NOMO-1 treated with dmso at 0.1 percent for 144 hours (cell line): ENCODE measurements around the gene CIC.

Experiments
- DNase-seq: peaks from one replicate; lab custom pipeline; 2025; ENCODE audit not compliant: unreplicated experiment; lab: John Stamatoyannopoulos, UW

CIC gene

DNA sequence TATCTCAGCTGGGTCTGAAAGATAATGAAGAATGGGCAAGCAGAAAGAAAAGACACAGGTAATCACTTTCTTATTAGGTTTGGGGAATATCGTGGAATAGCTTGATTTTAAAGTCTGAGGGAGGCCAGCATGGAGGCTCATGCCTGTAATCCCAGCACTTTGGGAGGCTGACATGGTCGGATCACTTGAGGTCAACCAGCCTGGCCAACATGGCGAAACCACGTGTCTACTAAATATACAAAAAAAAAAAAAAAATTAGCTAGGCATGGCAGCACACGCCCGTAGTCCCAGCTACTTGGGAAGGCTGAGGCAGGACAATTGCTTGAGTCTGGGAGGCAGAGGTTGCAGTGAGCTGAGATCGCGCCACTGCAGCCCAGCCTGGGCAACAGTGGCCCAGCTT, 34.8 kb downstream of the CIC start:
- no peak for DNase-seq

DNA sequence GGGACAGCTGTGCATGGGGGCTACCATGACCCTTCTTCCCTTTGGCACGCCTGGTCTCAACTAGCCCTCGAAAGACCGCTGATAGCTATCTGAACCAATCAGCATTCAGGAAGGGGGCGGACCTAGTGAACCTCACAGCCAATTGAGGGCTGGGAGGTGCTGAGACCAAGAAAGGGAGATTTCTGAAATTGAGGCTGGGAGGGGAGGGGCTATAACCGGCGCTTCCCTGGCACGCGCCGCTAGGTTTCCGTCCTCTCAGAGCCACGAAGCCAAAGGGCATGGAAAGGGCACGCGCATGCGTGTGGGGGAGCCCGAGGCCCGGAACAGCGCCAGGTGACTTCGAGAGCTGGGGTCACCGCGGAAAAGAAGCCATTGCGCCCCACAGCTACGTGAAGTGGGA, 37.6 kb downstream of the CIC start:
- no peak for DNase-seq

DNA sequence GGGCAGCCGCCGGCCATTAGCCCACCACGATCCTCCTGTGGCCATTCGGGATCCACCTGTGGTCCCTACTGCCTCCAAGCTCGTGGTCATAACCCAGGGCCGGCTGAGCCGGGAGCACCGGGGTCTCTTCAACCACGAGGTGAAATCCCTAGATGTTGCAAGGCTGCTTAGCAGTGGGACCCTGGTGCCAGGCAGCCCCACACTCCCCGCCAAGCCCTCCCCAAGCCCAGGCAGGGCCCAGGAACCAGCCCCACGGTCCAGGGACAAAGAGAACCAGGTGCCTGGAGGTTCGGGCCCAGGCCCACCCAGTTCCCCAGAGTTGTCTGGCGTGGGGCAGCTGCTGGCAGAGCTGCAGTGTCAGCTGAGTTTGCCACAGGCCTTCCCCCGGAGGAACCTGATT, 40.6 kb downstream of the CIC start:
- DNase-seq: no peak

DNA sequence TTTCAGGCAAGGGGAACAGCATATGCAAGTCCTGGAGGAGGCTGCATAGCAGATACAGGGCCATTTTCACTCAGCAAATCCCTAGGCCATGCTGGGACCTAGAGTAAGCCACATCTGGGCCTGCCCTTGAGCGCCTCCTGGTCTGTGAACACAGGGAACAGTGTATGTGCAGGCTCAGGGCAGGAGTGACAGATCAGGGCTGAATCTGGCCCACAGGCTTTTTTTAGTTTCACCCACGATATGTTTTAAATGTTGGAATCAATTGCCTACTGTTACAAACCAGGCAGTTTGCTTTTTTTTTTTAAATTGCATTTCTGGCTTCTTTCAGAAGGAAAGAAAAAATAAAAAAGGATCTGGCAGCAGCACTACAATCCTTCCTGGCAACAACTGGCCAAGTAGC, 42.6 kb downstream of the CIC start:
- DNase-seq: no peak

DNA sequence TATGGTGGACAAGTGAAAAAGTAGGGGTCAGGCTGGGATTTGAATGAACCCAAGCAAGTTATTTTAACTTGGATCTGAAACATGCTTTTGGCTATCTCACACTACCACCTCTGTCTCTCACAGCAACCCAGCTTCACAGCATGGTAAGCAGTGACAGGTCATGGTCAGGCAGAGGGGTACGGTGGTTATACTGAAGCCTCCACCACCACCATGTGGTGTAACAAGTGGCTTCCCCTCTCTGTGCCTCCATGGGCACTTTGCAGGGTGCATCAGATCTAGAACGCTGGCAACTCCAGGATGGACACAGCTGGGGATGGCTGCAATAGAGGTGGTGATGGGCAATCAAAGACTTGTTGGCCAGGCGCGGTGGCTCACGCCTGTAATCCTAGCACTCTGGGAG, 43.3 kb downstream of the CIC start:
- DNase-seq: no peak

DNA sequence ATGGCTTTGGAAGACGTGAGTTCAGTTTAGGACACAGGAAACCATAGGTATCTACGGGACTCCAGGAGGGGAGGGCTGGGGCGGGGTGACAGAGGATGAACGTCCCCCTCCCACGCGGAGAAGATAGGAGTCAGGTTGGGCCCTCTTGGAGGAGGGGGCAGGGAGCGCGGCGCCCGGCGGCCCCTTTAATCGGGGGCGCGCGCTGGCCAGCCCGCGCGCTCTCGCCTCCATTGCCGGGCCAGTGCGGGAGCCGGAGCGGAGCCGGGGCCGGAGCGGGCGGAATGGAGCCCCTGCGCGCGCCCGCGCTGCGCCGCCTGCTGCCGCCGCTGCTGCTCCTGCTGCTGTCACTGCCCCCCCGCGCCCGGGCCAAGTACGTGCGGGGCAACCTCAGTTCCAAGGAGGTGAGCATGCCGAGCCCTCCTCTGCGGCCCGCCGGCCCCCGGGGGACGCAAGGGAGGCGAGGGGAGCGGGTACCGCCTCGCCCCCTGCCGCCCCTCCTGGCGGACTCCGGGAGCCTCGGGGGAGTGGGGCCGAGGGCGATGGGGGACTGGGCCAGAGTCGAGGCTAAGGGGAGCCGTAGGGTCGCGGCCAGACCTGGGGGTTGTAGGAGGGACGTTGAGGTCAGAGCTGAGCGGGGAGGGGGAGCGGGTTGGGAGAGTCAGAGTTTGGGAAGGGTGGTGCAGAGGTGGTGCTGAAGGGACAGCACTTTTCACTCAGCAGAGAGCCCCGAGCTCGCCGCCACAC, 44.2 kb downstream of the CIC start, which contains the start of gene TMEM145:
TMEM145 (plus strand) TSS at position 214 of the 744 bp plus-strand sequence; CDS start at position 282, 68 bp downstream.
- peak; percentile 24 for DNase-seq

DNA sequence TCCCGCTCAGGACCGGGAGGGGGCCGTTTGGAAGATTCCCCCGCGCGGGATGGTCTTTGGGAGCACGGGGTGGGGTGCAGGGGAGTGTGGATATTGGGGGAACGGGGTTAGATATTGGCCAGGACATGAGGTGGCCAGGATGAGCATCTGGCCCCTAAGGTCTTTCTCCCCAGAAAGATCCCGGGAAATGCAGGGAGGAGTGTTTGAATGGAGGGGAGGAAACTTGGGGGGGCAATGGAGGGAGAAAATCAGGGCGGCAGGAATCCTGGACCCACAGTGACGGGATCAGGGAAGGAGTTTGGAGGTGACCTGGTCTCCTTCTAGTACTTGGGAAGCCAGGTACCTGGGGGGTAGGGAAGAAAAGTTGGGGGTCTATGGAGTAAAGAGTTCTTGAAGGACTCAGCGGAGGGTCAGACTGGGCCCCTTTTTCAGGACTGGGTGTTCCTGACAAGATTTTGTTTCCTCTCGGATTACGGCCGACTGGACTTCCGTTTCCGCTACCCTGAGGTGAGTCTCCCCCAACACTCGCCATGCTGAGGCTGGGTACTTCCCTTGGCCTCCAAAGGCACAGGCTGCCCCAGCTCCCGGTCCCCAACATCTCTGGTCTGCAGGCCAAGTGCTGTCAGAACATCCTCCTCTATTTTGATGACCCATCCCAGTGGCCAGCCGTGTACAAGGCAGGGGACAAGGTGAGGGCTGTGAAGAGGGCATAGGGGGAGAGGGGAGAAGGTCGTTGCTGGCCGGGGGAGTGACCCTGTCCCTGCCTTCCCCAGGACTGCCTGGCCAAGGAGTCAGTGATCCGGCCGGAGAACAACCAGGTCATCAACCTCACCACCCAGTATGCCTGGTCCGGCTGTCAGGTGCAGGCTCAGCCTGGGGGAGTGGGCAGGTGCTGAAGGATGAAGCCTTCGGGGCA, 45.0 kb downstream of the CIC start:
- DNase-seq: no peak

DNA sequence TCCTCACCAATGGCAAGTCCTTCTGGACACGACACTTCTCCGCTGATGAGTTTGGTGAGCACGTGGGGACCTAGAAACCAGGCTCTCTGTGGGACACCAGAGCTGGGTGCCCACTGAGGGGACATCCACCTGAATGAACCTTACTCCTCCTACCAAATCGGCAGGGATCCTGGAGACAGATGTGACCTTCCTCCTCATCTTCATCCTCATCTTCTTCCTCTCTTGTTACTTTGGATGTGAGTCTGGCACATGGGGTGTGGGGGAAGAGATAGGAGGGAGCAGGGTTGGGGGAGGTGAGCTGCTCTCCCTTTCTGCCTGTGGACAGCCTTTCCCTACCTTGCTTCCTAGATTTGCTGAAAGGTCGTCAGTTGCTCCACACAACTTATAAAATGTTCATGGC, 46.0 kb downstream of the CIC start:
- DNase-seq: no peak

DNA sequence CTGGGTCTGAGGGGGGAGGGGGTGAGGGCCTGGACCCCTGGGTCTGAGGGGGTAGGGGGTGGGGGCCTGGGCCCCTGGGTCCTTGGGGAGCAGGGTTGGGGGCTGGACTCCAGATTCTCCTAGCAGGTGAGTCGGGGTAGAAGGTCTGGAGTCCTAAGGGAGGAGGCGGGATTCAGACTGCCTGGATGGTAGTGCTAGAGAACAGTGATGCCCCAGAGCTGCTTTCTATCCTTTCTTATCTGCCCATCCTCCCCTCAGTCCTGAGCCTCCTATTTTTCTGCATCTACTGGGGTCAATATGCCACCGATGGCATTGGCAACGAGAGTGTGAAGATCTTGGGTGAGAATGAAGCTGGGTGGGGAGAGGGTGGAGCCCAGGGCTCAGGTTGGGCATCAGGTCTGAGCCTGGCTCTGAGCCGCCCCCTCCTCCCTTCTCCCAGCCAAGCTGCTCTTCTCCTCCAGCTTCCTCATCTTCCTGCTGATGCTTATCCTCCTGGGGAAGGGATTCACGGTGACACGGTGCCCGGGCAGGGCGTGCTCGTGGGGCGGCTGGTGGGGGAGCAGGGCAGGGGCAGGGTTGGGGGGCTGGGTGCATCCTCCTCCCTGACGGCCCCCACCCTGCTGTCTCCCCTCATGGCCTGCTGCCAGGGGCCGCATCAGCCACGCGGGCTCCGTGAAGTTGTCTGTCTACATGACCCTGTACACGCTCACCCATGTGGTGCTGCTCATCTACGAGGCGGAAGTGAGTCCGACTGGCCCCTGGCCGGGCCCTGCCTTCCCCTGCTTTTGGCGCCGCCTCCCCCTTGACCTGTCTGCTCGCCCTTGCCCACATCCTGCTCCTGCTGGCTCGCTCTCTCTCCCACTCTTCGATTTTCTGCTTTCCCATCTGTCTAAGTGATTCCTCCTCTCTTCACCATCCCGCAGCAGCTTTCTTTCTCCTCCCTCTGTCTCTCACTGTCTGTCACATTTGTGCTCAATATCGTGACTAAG, 47.5 kb downstream of the CIC start:
- peak; percentile 19 for DNase-seq

DNA sequence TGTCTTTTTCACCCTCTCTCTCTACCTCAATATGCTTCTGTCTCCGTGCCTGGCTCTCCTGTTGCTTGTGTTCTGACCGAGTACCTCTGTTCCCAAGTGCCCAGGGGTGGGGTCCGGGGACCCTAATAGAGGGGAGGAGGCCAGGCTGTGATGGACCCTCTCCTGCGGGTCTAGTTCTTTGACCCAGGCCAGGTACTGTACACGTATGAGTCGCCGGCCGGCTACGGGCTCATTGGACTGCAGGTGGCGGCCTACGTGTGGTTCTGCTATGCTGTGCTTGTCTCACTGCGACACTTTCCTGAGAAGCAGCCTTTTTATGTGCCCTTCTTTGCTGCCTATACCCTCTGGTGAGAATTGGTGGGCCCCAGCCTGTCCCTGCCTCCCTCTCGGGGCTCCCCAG, 48.5 kb downstream of the CIC start:
- DNase-seq: no peak

DNA sequence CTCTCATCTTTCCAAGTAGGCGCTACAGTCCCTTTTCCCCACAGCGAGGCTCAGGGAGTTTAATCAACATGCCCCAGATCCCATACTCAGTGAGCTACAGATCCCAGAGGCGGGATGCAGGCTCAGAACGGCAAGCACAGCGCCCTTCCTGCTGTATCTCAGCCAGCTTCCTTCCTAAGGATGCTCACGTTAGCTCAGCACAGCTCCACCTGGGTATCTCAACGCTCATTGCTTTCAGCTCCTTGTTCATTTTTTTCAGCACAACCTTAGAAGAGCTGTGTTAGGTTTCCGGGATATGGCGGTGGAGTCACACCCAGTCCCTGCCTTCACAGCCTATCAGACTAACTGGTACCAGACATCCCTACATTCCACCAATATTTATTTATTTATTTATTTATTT, 53.3 kb downstream of the CIC start:
- no peak for DNase-seq

DNA sequence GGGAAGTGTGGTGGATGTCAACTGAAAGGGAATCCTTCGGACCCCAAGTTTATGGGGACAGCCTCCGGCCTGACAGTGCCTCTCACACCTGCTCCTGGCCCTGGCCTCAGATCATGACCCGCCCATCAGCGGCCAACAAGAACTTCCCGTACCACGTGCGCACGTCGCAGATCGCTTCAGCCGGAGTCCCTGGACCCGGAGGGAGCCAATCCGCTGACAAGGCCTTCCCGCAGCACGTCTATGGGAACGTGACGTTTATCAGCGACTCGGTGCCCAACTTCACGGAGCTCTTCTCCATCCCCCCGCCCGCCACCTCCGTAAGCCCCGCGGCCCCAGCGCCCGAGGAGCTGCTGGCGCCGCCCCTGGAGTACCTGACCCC, 54.4 kb downstream of the CIC start:
- no peak for DNase-seq

DNA sequence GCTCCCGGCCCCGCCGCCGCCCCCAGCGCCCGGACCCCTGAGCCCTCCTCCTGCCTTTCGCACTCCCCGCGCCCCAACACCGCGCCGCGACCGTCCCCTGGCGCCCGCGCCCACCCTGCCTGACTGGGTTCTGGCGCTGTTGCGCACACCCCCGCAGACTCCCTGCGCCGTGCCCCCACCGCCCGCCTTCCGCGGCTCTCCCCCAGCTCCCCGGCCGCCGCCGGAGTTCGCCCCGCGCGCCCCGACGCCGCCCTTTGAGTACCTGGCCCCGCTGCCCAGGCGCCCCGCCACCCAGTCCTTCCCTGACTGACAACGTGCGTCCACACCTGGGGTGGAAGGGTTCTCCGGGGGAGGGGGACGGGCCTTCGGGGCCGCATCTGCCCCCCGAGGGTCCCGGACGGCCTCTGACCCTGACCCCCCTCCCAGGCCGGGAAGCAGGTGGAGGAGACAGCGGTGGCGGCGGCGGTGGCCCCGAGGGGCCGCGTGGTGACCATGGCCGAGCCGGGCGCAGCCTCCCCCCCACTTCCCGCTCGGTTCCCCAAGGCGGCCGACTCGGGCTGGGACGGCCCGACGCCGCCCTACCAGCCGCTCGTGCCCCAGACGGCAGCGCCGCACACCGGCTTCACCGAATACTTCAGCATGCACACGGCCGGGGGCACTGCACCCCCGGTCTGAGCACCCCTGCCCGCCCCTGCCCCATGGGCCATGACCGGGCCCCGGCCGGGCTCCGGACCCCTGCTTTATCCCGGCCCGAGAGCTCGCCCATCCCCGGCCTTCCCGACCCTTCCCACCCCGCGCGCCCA, 55.0 kb downstream of the CIC start:
- peak; percentile 29 for DNase-seq

DNA sequence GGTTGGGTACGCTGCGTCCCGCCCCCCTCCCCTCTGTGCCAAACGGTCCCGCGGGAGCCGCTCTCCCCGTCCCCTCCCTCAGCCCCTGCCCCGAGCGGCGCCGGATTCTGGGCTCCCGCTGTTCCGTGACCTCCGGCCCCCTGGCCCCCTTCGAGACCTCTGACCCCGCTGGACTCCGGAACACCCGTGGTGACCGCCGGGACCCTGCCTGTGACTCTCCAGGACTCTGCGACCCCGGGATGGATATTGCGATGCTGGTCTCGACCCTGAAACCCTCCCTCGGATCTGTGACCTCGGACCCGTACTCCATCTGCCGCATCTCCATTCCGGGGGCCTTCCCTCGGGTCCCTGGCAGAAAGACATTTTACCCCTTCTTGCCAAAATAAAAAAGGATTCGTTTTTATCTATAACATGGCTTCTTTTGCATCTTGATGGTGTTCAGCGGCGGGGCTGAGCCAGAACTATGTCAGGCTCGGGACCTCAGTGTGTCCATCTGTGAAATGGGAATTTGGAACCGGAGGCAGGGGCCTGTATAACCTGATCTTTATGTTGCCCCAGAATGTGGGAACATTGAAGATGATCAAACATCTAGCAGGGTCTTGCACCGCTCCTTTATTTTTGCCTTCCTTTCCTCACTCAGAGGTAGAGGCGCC, 55.7 kb downstream of the CIC start:
- DNase-seq: no peak

DNA sequence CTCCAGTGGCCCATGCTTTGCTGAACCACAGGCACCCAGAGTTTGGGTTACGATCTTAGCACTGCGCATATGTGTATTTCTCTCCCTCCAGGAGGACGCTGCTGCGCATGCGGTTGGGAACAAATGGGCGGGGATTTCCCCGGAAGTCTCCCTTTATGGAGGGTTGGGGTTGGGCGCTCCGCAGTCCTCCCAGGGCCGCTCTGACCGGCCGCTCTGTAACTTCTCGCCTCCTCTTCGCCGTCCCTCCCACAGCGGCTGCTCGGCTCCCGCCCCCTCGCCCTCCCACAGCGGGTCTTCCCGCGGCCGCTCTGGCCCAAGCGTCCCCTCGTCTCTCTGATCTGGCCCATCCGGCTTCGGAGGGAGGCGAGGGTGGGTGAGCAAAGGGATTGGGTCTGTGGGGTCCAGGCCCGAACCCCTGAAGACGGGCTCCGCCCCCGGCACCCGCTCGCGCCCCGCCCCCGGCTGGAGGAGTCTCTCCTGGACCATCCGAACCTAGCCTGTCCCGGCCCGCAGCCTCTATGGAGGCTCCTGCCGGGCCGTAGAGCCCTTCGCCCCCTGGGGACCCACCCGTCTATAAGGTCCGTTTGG, 56.4 kb downstream of the CIC start, which contains the start of gene MEGF8:
MEGF8 (plus strand) TSS at position 328 of the 588 bp plus-strand sequence. CDS start 609 bp downstream, outside the sequence.
- DNase-seq: peak; percentile 99

DNA sequence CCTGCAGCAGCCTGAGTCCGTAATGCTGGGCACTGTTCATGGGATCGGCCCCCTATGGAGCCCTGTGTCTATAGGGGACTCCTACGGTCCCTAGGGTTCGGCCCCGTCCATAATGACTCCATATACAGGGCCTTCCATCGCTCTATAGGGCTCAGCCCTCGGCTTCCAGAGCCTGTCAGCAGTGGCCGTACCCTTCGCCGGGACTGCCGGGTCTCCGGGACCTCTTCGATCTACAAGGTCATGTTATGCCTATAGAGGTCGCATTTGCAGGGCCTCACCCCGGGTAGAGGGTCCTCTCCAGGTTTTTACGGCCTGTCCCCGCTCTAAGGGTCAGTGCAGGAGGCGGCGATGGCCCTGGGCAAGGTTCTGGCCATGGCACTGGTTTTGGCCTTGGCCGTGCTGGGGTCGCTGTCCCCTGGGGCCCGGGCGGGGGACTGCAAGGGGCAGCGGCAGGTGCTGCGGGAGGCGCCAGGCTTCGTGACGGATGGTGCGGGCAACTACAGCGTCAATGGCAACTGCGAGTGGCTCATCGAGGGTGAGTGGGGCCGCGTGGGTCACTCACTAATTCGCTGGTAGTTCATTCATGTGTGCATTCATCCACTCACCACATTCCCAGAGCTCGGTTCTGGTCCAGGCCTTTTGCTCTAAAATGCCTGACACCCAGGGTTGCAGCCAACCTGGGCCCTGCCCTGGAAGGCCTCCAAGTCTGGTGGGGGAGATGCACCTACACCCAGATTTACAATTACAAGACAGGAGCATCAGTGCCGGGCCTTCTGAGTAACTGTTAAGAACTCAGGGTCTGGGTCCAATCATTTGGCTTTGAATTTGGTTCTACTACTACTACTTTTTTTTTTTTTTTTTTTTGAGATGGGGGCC, 57.1 kb downstream of the CIC start:
- no peak for DNase-seq

DNA sequence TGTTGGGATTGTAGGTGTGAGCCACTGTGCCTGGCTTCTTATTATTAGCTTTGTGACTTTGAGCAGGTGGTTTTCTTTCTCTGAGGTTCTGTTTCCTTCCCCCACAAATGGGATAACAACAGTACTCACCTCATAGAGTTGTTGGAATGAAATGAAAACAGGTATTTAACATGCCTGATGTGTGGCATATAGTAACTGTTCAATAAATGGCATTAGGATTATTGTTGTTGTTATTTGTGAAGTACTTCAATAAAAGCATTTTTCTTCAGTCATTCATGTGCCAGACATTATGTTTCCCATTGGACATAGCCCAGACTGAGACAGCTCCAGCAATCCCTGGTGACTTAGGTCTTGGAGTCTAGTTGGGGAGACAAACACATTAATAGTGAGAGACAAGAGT, 57.9 kb downstream of the CIC start:
- DNase-seq: no peak

DNA sequence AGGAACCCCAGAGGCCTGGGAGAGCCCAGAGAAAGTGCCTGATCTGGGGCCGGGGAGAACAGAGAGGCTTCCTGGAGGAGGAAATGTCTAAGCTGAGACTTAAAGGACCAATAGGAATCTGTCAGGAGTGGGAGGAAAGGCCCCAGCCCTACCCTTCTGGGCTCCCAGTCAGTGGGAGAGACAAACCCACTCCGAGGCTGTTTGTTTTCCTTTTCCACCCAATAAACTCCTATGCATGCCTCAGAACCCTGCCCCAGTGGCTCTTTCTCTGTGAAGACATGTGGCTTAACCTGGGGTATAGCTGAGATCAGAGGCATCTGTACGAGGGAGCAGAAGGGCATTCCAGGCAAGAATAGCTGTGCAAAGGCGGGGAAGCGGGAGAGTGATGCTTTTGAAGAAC, 58.3 kb downstream of the CIC start:
- DNase-seq: no peak
